Upper lobe of right lung (tissue), 1 donor: ENCODE measurements around the gene RETREG2. TPM values are rescaled to one million over a fixed set of nuclear protein-coding genes. Genes with fewer than 3 reads are reported as not detected.

ENCODE experiments used
- ATAC-seq: fragments of 200-7000 bp; cut with Tn5 transposase; one replicate; pipeline ENCODE4 v1.9.1; 2020; ENCODE audit warnings: mild to moderate bottlenecking, moderate library complexity
- DNase-seq: peaks from one replicate; pipeline ENCODE4 v3.0.0-alpha.2; 2020
- H3K27ac ChIP-seq: fragments of 200-600 bp; one replicate; pipeline ENCODE4 v1.8.0; 2022
- H3K27me3 ChIP-seq: fragments of 200-600 bp; one replicate; pipeline ENCODE4 v1.8.0; 2022; ENCODE audit warnings: mild to moderate bottlenecking
- H3K36me3 ChIP-seq: fragments of 200-600 bp; one replicate; pipeline ENCODE4 v1.8.0; 2022
- H3K4me1 ChIP-seq: fragments of 200-600 bp; one replicate; pipeline ENCODE4 v1.8.0; 2022
- H3K4me3 ChIP-seq: fragments of 200-600 bp; one replicate; pipeline ENCODE4 v1.8.0; 2022; ENCODE audit warnings: mild to moderate bottlenecking
- H3K9me3 ChIP-seq: fragments of 200-600 bp; one replicate; pipeline ENCODE4 v1.8.0; 2022
- CTCF ChIP-seq: fragments of 200-600 bp; IDR thresholded peaks from one replicate; pipeline ENCODE4 v1.8.0; 2022; ENCODE audit warnings: antibody characterized with exemption
- intact Hi-C: fragments of 100-400 bp; cut with DNase I; formaldehyde crosslinking; loops from one replicate; pipeline ENCODE4 v1.11.0; 2022
- total RNA-seq: library from RNA; stranded (reverse); fragmentation: NEBNext Ultra II Directional; extraction: Animal tissue kit (Norgen Biotek cat#: 25700); gene quantifications from one replicate; pipeline ENCODE4 v1.2.1, GENCODE V29; 2021
- donor health status: DM: no; HTN: yes; CAD: no; lungs with severe emphysema.

Gene RETREG2
- total RNA-seq, 1 donor from 2014 or later, result 79.8 TPM

- Histone ChIP-seq H3K36me3 (peaks cover 39% of the 10 kb centered on the region), H3K9me3 (no peaks in the 10 kb centered on the region), H3K4me3 (no peak overlapping the region), H3K27me3 (no peaks in the 10 kb centered on the region), H3K4me1 (peaks cover 31% of the 10 kb centered on the region), H3K27ac (no peak overlapping the region)
- intact Hi-C loops, result loop anchor here (10.0 kb wide), 1 partner anchor 51 kb away; the partner anchor contains the start of genes ANKZF1 and ATG9A
- ATAC-seq (no peak), DNase-seq (no peak)
- TF ChIP-seq CTCF, result no peak
Observed at GRCh38 chr2:219174146-219174545, 3.9 kb upstream of the RETREG2 start.

GRCh38 chr2:219174801-219175200, 3.3 kb upstream of the RETREG2 start:
- no peak for TF ChIP-seq CTCF
- Histone ChIP-seq H3K4me3 (no peak overlapping the region), H3K27ac (no peak overlapping the region), H3K4me1 (peaks cover 37% of the 10 kb centered on the region), H3K36me3 (peaks cover 45% of the 10 kb centered on the region), H3K9me3 (no peaks in the 10 kb centered on the region), H3K27me3 (no peaks in the 10 kb centered on the region)
- DNase-seq (no peak), ATAC-seq (no peak)
- intact Hi-C loops, result loop anchor here (10.0 kb wide), 1 partner anchor 50 kb away; the partner anchor contains the start of genes ANKZF1 and ATG9A

DNA sequence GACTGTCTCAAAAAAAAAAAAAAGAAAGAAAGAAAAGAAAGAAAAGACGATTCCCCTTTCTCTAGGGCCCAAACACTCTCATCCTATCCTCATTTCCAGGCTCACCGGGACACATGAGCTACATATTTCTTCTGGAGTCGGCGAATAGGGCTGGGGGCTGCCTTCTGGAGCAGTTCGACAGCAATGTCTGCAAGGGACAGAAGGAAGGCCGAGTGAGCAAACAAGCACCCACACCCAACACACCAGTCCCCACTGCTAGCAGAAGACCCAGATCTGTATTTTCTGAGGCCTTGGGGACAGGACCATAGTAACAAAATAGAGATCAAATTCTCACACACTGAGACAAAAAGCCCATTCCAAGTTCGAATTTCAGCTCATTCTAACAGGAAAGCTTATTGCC, 2.6 kb upstream of the RETREG2 start:
- H3K4me3 ChIP-seq, result peak overlapping the region; percentile 73
- no peaks in the 10 kb centered on the region for H3K27me3 ChIP-seq
- H3K4me1 ChIP-seq, result peaks cover 38% of the 10 kb centered on the region
- peak overlapping the region; percentile 98 for H3K27ac ChIP-seq
- ATAC-seq (no peak), DNase-seq (no peak)
- intact Hi-C loops, result loop anchor here (10.0 kb wide), 1 partner anchor 49 kb away; the partner anchor contains the start of genes ANKZF1 and ATG9A
- peaks cover 52% of the 10 kb centered on the region for H3K36me3 ChIP-seq
- no peaks in the 10 kb centered on the region for H3K9me3 ChIP-seq
- TF ChIP-seq CTCF, result no peak

DNA sequence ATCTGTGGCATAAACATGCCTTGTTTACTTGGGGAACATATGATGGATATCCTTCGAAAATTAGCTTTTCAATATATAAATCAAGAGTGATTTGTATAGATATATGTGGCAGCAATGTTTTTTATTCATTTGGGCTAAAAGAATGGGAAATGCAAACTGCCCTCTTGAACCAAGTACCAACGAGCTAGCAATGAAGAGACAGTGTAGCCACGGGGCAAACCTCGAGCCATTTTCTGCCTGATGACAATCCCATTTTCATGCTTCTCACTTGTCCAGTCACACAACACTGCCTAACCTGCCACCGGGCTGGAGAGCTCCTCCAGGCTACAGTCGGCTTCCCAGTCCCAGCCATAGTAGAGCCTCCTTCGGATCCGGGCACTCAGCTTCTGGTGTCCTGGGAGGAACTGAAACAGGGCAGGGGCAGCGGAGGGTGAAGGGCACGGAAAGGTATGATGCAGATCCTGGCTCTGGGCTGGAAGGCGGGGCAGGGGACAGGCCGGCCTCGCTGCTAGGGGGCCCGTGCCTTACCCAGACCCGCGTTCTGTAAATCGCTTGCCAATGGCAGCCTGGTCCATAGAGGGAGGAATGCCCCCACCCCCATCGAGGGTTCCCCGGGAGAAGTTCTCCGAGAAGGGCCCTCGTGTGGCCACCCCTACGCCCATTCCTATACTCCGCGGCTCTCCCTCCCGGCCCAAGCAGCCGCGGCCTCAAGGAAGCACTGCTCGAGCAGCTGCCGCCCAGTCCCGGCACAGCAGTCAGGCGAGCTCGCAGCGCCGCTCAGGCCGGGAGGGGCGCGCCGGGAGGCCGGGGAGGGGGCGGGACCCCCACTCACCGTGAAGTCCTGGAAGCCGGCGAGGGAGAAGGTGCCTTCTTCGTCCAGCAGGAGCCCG, 1.9 kb upstream of the RETREG2 start:
- Histone ChIP-seq H3K9me3 (no peaks in the 10 kb centered on the region), H3K27me3 (no peaks in the 10 kb centered on the region), H3K4me1 (peaks cover 32% of the 10 kb centered on the region), H3K27ac (peak overlapping the region; percentile 98), H3K4me3 (peak overlapping the region; percentile 73), H3K36me3 (peaks cover 59% of the 10 kb centered on the region)
- TF ChIP-seq CTCF, result peak; percentile 5
- intact Hi-C loops, result loop anchor here (10.0 kb wide), 1 partner anchor 49 kb away; the partner anchor contains the start of genes ANKZF1 and ATG9A
- peak; percentile 49 for ATAC-seq
- peak; percentile 79 for DNase-seq

DNA sequence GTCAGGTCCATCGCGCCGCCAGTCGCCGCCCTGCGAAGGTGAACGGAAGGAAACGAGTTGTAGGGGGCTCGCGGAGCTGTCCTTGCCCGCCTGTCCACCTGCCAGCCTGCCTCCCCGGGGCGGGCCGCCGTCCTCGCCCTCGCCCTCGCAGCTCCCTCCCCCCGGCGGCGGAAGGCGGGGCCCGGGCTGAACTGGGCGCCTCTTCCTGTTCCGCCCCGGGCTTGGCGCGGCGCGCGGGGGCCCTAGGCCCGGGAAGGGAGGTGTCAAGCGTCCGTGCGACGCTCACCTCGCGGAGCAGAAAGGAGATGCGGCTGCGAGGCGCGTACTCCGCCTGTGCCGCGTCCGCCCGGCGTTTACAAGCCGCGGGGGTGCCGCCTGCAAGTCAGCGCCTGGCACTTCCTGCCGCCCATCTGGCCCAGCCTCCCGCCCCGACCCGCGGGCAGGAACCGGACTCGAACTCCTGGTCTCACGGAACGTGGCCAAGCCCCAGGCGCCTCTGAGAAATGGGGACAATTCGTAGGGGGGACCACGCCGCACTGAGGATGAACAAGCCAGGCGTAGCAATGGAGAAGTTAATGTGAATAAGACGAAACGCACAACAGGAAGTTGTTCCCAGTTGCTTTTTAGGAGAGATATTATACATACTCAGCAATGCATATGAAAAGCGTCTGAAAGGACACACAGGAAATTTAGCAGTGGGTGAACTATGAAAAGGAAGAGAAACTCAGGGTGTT, 1.1 kb upstream of the RETREG2 start, which contains the start of gene CNPPD1:
TSS of gene CNPPD1 (minus strand) at position 108 of the 734 bp plus-strand sequence. CDS start at position 11, 97 bp downstream.
- no peak for TF ChIP-seq CTCF
- H3K27me3 ChIP-seq, result no peaks in the 10 kb centered on the region
- peak within 1 kb of the TSS; percentile 98 for H3K27ac ChIP-seq
- H3K9me3 ChIP-seq, result no peaks in the 10 kb centered on the region
- peaks cover 28% of the 10 kb centered on the region for H3K4me1 ChIP-seq
- H3K36me3 ChIP-seq, result peaks cover 66% of the 10 kb centered on the region
- DNase-seq (peak; percentile 97), ATAC-seq (peak; percentile 91)
- intact Hi-C loops, result loop anchor here (10.0 kb wide), 1 partner anchor 48 kb away; the partner anchor contains the start of genes ANKZF1 and ATG9A
- H3K4me3 ChIP-seq, result peak within 1 kb of the TSS; percentile 73
